Hepatocyte (in vitro differentiated cells): ENCODE measurements around the gene KRTAP12-4.

Experiments
- EZH2phosphoT487 ChIP-seq: fragments of 200-600 bp; sonication (generic); IDR thresholded peaks from one replicate; pipeline ENCODE4 v1.6.1; 2018; ENCODE audit warnings: antibody characterized with exemption, mild to moderate bottlenecking, low read depth, moderate library complexity; ENCODE audit not compliant: unreplicated experiment, severe bottlenecking
- TF ChIP-seq, protein P1 (sequence below): fragments of 200-600 bp; sonication (generic); IDR thresholded peaks from 2 replicates; pipeline ENCODE4 v1.5.1; 2016; ENCODE audit warnings: antibody characterized with exemption, mild to moderate bottlenecking; ENCODE audit not compliant: poor library complexity

DNA sequence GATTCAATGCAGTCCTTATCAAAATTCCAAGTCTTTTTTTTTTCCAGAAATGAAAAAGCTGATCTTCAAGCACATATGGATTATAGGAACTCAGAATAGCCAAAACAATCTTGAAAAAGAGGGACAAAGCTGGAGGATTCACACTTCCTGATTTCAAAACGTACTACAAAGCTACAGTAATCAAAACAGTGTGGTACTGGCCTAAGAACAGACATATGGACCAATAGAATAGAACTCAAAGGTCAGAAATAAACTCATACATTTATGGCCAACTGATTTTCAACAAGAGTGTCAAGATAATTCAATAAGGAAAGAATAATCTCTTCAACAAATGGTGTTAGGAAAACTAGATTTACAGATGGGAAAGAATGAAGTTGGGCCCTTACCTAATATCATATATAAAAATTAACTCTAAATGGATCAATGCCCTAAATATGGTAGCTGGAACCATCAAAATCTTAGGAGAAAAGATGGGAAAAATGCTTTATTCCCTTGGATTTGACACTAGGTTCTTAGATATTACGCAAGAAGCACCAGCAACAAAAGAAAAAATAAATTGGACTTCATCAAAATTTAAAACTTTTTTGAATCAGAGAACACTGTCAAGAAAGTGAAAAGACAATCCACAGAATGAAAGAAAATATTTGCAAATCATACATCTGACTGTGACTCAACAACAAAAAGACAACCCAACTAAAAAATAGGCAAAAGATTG, 38.5 kb upstream of the KRTAP12-4 start:
- TF ChIP-seq, protein P1, sequence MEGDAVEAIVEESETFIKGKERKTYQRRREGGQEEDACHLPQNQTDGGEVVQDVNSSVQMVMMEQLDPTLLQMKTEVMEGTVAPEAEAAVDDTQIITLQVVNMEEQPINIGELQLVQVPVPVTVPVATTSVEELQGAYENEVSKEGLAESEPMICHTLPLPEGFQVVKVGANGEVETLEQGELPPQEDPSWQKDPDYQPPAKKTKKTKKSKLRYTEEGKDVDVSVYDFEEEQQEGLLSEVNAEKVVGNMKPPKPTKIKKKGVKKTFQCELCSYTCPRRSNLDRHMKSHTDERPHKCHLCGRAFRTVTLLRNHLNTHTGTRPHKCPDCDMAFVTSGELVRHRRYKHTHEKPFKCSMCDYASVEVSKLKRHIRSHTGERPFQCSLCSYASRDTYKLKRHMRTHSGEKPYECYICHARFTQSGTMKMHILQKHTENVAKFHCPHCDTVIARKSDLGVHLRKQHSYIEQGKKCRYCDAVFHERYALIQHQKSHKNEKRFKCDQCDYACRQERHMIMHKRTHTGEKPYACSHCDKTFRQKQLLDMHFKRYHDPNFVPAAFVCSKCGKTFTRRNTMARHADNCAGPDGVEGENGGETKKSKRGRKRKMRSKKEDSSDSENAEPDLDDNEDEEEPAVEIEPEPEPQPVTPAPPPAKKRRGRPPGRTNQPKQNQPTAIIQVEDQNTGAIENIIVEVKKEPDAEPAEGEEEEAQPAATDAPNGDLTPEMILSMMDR, result no peak
- no peak for TF ChIP-seq EZH2phosphoT487
